Esophagus muscularis mucosa (tissue), 3 donors: Measurements from ENCODE around the gene LCP2.

Source experiments
- CTCF ChIP-seq, 3 experiments: fragments of 200-600 bp in 2 of 3; fragments of 450-650 bp in 1 of 3; sonication (generic) in 2 of 3; IDR thresholded peaks; one replicate each; pipeline ENCODE4 v1.5.1; 2017 to 2019; ENCODE audit warnings: antibody characterized with exemption in 3 of 3, mild to moderate bottlenecking in 2 of 3, moderate library complexity in 1 of 3
- POLR2AphosphoS5 ChIP-seq, 2 donors: sonication (generic); formaldehyde crosslinking; IDR thresholded peaks; one replicate each; pipeline ENCODE4 v1.6.1; 2017; ENCODE audit warnings: antibody characterized with exemption in 2 of 2

GRCh38 chr5:170317499-170317898, 19.9 kb upstream of the LCP2 start:
- TF ChIP-seq CTCF (IDR thresholded peaks at IDR 0.05) (no peak), POLR2AphosphoS5 (IDR thresholded peaks at IDR 0.05) (no peak)
